ENCODE measurements around the gene CELF2.

DNA sequence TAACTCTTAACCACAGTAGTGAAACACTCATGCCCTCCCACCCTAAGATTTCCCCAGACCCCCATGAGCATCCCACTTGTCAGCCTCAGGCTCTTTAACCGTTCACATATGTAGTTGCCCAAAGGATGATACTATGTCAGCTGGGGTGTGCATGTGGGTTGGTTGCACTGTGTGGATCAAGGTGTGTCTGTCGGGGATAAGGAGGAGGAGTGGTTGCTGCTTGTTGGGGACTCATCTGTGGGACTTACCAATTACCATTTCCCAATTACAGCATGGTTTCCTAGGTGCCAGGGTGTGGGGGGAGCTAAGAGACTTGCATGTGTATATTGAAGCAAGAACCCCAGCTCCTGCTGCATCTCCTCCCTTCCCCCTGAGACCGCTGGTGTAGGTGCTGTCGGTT is 48.8 kb downstream of the CELF2 start:
- TF ChIP-seq, protein P1, sequence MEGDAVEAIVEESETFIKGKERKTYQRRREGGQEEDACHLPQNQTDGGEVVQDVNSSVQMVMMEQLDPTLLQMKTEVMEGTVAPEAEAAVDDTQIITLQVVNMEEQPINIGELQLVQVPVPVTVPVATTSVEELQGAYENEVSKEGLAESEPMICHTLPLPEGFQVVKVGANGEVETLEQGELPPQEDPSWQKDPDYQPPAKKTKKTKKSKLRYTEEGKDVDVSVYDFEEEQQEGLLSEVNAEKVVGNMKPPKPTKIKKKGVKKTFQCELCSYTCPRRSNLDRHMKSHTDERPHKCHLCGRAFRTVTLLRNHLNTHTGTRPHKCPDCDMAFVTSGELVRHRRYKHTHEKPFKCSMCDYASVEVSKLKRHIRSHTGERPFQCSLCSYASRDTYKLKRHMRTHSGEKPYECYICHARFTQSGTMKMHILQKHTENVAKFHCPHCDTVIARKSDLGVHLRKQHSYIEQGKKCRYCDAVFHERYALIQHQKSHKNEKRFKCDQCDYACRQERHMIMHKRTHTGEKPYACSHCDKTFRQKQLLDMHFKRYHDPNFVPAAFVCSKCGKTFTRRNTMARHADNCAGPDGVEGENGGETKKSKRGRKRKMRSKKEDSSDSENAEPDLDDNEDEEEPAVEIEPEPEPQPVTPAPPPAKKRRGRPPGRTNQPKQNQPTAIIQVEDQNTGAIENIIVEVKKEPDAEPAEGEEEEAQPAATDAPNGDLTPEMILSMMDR (IDR thresholded peaks at IDR 0.05) = no peak
- TF ChIP-seq EZH2phosphoT487 (IDR thresholded peaks at IDR 0.05) = no peak
- TF ChIP-seq EZH2 (IDR thresholded peaks at IDR 0.05) = no peak
